Karpas-422 (cell line): ENCODE measurements around the gene SLC1A4. TPM values are rescaled to one million over a fixed set of nuclear protein-coding genes. Genes with fewer than 3 reads are reported as not detected.
"Not testable (repeated sequence)": the region's sequence is repeated elsewhere in the genome, so short reads cannot be mapped to it uniquely, and the experiment has no call there.

Experiments
- DNase-seq: peaks from one replicate; pipeline ENCODE4 v3.0.0-alpha.2; 2015
- H2AFZ ChIP-seq: fragments of 200-600 bp; sonication (generic); 2 replicates; pipeline ENCODE4 v1.6.1; 2014; ENCODE audit warnings: antibody characterized with exemption, low read length, mixed read lengths
- H3K27ac ChIP-seq: fragments of 200-600 bp; sonication (generic); 2 replicates; pipeline ENCODE4 v1.5.1; 2014; ENCODE audit warnings: mild to moderate bottlenecking, low read length, moderate library complexity
- H3K27me3 ChIP-seq: fragments of 200-600 bp; sonication (generic); 2 replicates; pipeline ENCODE4 v1.6.1; 2014; ENCODE audit warnings: low read length, mixed read lengths
- H3K36me3 ChIP-seq: fragments of 200-600 bp; sonication (generic); 2 replicates; pipeline ENCODE4 v1.6.1; 2014; ENCODE audit warnings: low read length, mixed read lengths; ENCODE audit not compliant: insufficient read depth
- H3K4me1 ChIP-seq: fragments of 200-600 bp; sonication (generic); 2 replicates; pipeline ENCODE4 v1.6.1; 2014; ENCODE audit warnings: mild to moderate bottlenecking, low read length, mixed read lengths
- H3K4me2 ChIP-seq: fragments of 200-600 bp; sonication (generic); 2 replicates; pipeline ENCODE4 v1.6.1; 2014; ENCODE audit warnings: low read length, low read depth, mild to moderate bottlenecking; ENCODE audit not compliant: poor library complexity, severe bottlenecking
- H3K4me3 ChIP-seq: fragments of 200-600 bp; sonication (generic); 2 replicates; pipeline ENCODE4 v1.5.1; 2014; ENCODE audit warnings: mild to moderate bottlenecking, antibody characterized with exemption, low read length, mixed read lengths
- H3K79me2 ChIP-seq: fragments of 200-600 bp; sonication (generic); 2 replicates; pipeline ENCODE4 v1.6.1; 2014; ENCODE audit warnings: mild to moderate bottlenecking, low read length, mixed read lengths
- H3K9ac ChIP-seq: fragments of 200-600 bp; sonication (generic); 2 replicates; pipeline ENCODE4 v1.6.0; 2014; ENCODE audit warnings: low read length
- H3K9me2 ChIP-seq: fragments of 200-600 bp; sonication (generic), shearing (Covaris generic); replicated peaks from 2 replicates; pipeline ENCODE4 v1.6.0; 2014; ENCODE audit warnings: mild to moderate bottlenecking, low read length, moderate library complexity; ENCODE audit not compliant: insufficient read depth
- H3K9me3 ChIP-seq: fragments of 300-700, 200-600 bp; sonication (generic); 2 replicates; pipeline ENCODE4 v1.6.1; 2014; ENCODE audit warnings: low read length, mixed read lengths
- H4K20me1 ChIP-seq: fragments of 200-600 bp; sonication (generic); 2 replicates; pipeline ENCODE4 v1.6.1; 2014; ENCODE audit warnings: mild to moderate bottlenecking, antibody characterized with exemption, low read length, low read depth; ENCODE audit not compliant: insufficient read depth
- total RNA-seq: library from RNA; depleted of rRNA; stranded (reverse); fragments of >200 nt; shearing (Covaris generic); gene quantifications from 2 replicates; pipeline ENCODE4 v1.2.3, GENCODE V29; 2014; ENCODE audit warnings: low replicate concordance

Gene SLC1A4
- total RNA-seq, 1 experiment from 2014 or later, result 114 TPM

DNA sequence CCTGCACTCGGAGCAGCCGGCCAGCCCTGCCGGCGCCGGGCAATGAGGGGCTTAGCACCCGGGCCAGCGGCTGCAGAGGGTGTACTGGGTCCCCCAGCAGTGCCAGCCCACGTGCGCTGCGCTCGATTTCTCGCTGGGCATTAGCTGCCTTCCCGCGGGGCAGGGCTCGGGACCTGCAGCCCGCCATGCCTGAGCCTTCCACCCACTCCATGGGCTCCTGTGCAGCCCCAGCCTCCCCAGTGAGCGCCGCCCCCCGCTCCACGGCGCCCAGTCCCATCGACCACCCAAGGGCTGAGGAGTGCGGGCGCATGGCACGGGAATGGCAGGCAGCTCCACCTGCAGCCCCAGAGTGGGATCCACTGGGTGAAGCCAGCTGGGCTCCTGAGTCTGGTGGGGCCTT, 20.1 kb upstream of the SLC1A4 start:
- H3K79me2 ChIP-seq, H3K27ac ChIP-seq, H4K20me1 ChIP-seq, H3K27me3 ChIP-seq, H3K9me2 ChIP-seq, H3K36me3 ChIP-seq, H3K4me3 ChIP-seq, H2AFZ ChIP-seq, DNase-seq, H3K4me2 ChIP-seq, H3K9me3 ChIP-seq, H3K9ac ChIP-seq: not testable (repeated sequence)
- H3K4me1 ChIP-seq, result peaks cover 23% of the 10 kb centered on the region

DNA sequence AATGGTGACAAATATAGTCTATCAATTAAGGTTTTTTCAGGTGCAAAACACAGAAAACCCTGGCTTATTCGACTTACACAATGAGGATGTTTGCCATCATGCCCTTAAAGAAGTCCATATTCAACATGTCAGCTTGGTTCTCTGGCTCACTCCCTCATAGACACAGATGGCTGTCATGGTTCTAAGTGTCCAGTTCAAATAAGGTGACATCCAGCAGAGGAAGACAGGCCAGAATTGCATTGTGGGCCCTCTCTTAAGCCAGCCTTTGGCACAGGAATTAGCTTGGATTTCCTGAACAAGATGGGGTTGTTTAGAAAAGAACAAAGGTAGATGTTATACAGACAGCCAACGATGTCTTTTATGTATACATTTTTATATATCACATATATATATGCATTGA, 18.7 kb upstream of the SLC1A4 start:
- H3K79me2 ChIP-seq, result no peaks in the 10 kb centered on the region
- H4K20me1 ChIP-seq, result no peaks in the 10 kb centered on the region
- no peaks in the 10 kb centered on the region for H3K9me2 ChIP-seq
- no peak overlapping the region for H2AFZ ChIP-seq
- no peak overlapping the region for H3K27ac ChIP-seq
- H3K4me3 ChIP-seq, result no peak overlapping the region
- no peak for DNase-seq
- H3K4me2 ChIP-seq, result no peak overlapping the region
- H3K27me3 ChIP-seq, result no peaks in the 10 kb centered on the region
- no peak overlapping the region for H3K9ac ChIP-seq
- no peaks in the 10 kb centered on the region for H3K9me3 ChIP-seq
- H3K36me3 ChIP-seq, result no peaks in the 10 kb centered on the region
- H3K4me1 ChIP-seq, result peaks cover 36% of the 10 kb centered on the region

DNA sequence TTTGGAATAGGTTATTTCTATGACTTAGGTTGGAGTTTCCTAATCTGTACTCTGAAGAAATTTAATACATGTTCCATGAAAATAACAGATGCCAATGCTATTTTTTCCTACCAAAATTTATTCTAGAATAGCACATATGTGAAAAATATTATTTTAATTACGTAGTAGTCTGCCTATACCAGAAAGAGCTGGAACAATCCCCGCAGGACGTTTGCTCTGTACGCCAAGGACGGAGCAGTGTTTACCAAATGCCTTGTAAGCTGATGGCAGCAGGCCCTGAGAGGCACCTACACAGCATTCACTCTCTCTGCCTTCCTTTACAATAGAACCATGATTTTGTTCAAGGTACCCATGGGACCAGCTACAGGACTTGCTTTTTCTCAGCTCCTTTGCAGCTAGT, 16.8 kb upstream of the SLC1A4 start:
- Histone ChIP-seq H3K4me3 (no peak overlapping the region), H3K79me2 (no peaks in the 10 kb centered on the region), H3K36me3 (no peaks in the 10 kb centered on the region), H3K27ac (no peak overlapping the region), H3K4me2 (no peak overlapping the region), H3K27me3 (no peaks in the 10 kb centered on the region), H2AFZ (no peak overlapping the region; the same call in 1 of the 2 replicates), H3K4me1 (peaks cover 40% of the 10 kb centered on the region), H3K9me2 (no peaks in the 10 kb centered on the region), H4K20me1 (no peaks in the 10 kb centered on the region), H3K9ac (no peak overlapping the region), H3K9me3 (no peaks in the 10 kb centered on the region)
- DNase-seq, result no peak

DNA sequence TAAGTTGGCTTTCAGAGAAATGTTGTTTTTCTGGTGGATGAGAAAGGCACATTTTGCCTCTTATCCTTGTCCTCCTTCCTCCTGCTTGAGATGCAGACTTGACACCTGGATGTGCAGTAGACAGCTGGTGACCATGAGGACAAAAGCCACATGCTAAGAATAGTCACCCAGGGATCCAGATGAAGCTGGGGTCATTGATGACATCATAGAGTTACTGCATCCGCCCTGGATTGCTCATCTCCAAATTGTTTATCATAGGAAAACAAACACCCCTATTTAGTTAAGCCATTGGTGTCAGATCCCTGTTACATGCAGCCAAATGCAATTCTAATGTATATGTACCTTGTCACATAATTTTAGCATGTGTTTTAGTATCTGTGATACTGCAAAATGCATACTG, 16.3 kb upstream of the SLC1A4 start:
- H4K20me1 ChIP-seq, result no peaks in the 10 kb centered on the region
- no peaks in the 10 kb centered on the region for H3K9me2 ChIP-seq
- peak overlapping the region; percentile 2; the same call in 1 of the 2 replicates for H3K27ac ChIP-seq
- H3K27me3 ChIP-seq, result no peaks in the 10 kb centered on the region
- no peaks in the 10 kb centered on the region for H3K79me2 ChIP-seq
- H3K4me1 ChIP-seq, result peaks cover 40% of the 10 kb centered on the region
- no peaks in the 10 kb centered on the region for H3K36me3 ChIP-seq
- H3K4me3 ChIP-seq, result no peak overlapping the region
- no peaks in the 10 kb centered on the region for H3K9me3 ChIP-seq
- no peak overlapping the region; the same call in 1 of the 2 replicates for H2AFZ ChIP-seq
- no peak for DNase-seq
- H3K9ac ChIP-seq, result no peak overlapping the region; the same call in 1 of the 2 replicates
- H3K4me2 ChIP-seq, result peak overlapping the region; percentile 30

DNA sequence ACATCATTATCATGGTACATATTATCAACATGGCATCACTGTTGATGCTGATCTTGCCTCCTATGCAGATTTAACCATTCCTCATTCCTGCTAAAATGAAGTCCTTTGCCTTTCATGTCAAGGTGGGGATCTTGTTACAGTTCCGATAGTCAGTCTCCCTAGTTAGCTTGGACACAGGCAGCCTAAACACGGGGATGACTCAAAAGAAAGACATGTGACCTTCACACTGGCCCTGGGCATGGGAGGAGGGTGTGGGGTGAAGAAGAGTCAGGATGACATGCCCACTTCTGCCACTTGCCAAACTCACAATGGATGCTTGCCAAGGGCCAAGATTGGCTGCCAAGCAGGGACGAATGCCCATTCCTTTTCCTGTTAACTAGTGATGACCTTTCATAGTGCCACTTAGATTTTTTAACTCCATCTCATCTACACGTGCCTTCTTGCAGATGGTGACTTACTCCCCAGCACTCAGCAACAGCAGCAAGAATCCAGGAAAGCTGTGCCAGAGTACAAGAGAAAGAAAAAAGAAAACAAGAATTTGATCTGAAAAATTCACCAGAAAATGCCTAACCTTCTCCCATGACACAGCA, 13.9 kb upstream of the SLC1A4 start:
- H3K36me3 ChIP-seq, result no peaks in the 10 kb centered on the region
- H3K9ac ChIP-seq, result no peak overlapping the region
- H2AFZ ChIP-seq, result no peak overlapping the region
- H3K27ac ChIP-seq, result no peak overlapping the region
- H3K4me1 ChIP-seq, result peaks cover 58% of the 10 kb centered on the region
- H3K4me2 ChIP-seq, result no peak overlapping the region
- H3K79me2 ChIP-seq, result no peaks in the 10 kb centered on the region
- H3K9me2 ChIP-seq, result no peaks in the 10 kb centered on the region
- H4K20me1 ChIP-seq, result no peaks in the 10 kb centered on the region
- no peaks in the 10 kb centered on the region for H3K27me3 ChIP-seq
- H3K4me3 ChIP-seq, result no peak overlapping the region
- no peaks in the 10 kb centered on the region for H3K9me3 ChIP-seq
- no peak for DNase-seq

DNA sequence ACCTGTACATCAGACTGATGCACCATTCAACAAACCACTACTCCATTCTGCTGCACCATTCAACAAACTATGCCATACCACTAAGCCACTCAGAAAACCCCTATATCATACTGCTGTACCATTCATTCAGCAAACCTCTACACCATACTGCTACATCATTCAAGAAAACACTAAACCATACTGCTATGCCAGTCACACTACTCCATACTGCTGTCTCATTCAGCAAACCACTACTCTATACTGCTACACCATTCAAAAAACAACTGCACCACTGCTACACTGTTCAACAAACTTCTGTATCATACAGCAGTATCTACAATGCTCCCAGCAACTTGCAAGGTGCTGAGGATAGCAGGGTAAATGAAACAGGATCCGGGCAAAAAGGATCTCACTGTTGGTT, 12.9 kb upstream of the SLC1A4 start:
- no peak for DNase-seq
- no peaks in the 10 kb centered on the region for H3K36me3 ChIP-seq
- no peak overlapping the region for H3K4me2 ChIP-seq
- no peaks in the 10 kb centered on the region for H3K9me3 ChIP-seq
- no peak overlapping the region for H3K4me3 ChIP-seq
- H3K79me2 ChIP-seq, result no peaks in the 10 kb centered on the region
- H2AFZ ChIP-seq, result 0 out of 2 replicates have a peak overlapping the region, but pooled peaks have one; percentile 36
- H3K9me2 ChIP-seq, result no peaks in the 10 kb centered on the region
- no peaks in the 10 kb centered on the region for H3K27me3 ChIP-seq
- no peak overlapping the region for H3K27ac ChIP-seq
- H3K4me1 ChIP-seq, result peaks cover 60% of the 10 kb centered on the region
- H4K20me1 ChIP-seq, result no peaks in the 10 kb centered on the region
- no peak overlapping the region for H3K9ac ChIP-seq

DNA sequence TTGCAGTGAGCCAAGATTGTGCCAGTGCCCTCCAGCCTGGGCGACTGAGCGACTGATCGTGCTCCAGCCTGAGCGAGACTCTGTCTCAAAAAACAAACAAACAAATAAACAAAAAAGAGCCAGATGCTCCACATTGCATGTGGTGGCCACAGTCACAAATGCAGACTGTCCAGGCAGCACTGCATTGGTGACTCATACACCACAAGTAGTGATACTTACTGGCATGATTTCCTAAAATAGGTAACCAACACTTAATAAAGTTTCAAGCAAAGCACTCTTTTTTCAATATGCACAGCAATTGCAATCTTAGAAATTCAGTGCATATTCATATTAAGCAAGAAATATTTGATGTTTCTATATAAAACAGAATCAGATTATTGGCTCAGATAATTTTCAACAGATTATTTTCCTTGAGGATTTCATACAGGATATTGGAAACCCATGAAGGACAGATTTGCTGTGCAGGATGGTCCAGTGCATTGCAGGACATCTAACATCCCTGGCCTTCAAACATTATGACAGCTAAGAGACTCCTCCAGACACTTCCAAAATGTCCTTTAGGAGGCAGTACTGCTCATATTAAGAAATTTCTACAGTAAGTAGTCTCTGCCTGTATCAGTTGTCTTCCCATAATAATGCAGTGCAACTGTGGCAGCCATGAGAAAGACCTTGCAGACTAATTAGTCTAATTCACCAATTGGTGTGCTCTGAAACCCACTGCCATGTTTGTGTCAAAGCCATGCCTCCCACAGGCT, 10.5 kb upstream of the SLC1A4 start:
- Histone ChIP-seq H3K27me3 (no peaks in the 10 kb centered on the region), H3K36me3 (no peaks in the 10 kb centered on the region), H4K20me1 (no peaks in the 10 kb centered on the region), H3K4me2 (no peak overlapping the region), H3K27ac (peak overlapping the region; percentile 10; the same call in 1 of the 2 replicates), H2AFZ (no peak overlapping the region), H3K9me2 (no peaks in the 10 kb centered on the region), H3K4me3 (no peak overlapping the region), H3K9me3 (no peaks in the 10 kb centered on the region), H3K79me2 (no peaks in the 10 kb centered on the region), H3K4me1 (peaks cover 54% of the 10 kb centered on the region), H3K9ac (no peak overlapping the region)
- peak; percentile 80 for DNase-seq

DNA sequence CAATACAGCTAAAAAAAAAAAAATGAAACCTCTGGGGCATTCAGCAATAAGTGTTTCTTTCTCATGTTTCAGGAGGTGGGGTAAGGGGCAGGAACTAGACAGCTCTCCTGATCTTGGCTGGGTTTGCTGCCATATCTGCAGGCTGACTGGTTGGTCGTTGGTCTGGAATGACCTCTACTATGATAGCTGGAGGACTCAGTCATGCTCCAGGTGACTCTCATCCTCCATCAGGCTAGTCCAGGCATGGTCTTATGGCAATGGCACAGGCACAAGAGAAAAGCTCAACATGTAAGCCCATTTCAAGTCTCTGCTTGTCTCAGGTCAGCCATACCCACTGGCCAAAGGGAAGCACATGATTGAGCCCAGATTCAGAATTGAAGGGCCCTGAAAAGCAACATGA, 9.5 kb upstream of the SLC1A4 start:
- no peak for DNase-seq
- H4K20me1 ChIP-seq, result no peaks in the 10 kb centered on the region
- H3K27ac ChIP-seq, result peak overlapping the region; percentile 2; the same call in 1 of the 2 replicates
- no peak overlapping the region for H3K4me3 ChIP-seq
- H3K36me3 ChIP-seq, result no peaks in the 10 kb centered on the region
- H3K27me3 ChIP-seq, result no peaks in the 10 kb centered on the region
- no peaks in the 10 kb centered on the region for H3K9me3 ChIP-seq
- peaks cover 48% of the 10 kb centered on the region for H3K4me1 ChIP-seq
- H3K4me2 ChIP-seq, result no peak overlapping the region
- H3K79me2 ChIP-seq, result no peaks in the 10 kb centered on the region
- no peaks in the 10 kb centered on the region for H3K9me2 ChIP-seq
- no peak overlapping the region for H2AFZ ChIP-seq
- H3K9ac ChIP-seq, result no peak overlapping the region
